Measurements from ENCODE around the gene NAA10. TPM values are rescaled to one million over a fixed set of nuclear protein-coding genes. Genes with fewer than 3 reads are reported as not detected.

NAA10 gene
- total RNA-seq, 1 experiment from 2014 or later = 107 TPM

GRCh38 chrX:153927672-153927921 is 7.2 kb downstream of the NAA10 start:
- ATAC-seq = no peak
- no peaks in the 10 kb centered on the region for H3K9me3 Mint-ChIP-seq
- POLR2A ChIA-PET = interaction anchor here (1.2 to 2.0 kb wide), 4 partner anchors 17 to 45 kb away, joined by 5 to 8 read pairs (median 6); partner anchors contain the start of gene RENBP

GRCh38 chrX:153926858-153927671 is 7.8 kb downstream of the NAA10 start:
- TF ChIP-seq TEAD4 (CRISPR knock-in tag; IDR thresholded peaks at IDR 0.05) (no peak), ZNF263 (CRISPR knock-in tag; IDR thresholded peaks at IDR 0.05; ENCODE audit: low read depth) (no peak), RORB (CRISPR knock-in tag; IDR thresholded peaks at IDR 0.05) (no peak), ELF4 (CRISPR knock-in tag; IDR thresholded peaks at IDR 0.05; ENCODE audit: low read depth) (no peak), CBFB (CRISPR knock-in tag; IDR thresholded peaks at IDR 0.05; ENCODE audit: low read depth) (no peak), CTCF (IDR thresholded peaks at IDR 0.05) (no peak), NFATC4 (CRISPR knock-in tag; IDR thresholded peaks at IDR 0.05) (no peak), E2F5 (CRISPR knock-in tag; IDR thresholded peaks at IDR 0.05) (no peak), SMAD4 (CRISPR knock-in tag; IDR thresholded peaks at IDR 0.05) (no peak)
- TF ChIP-seq, protein P1, sequence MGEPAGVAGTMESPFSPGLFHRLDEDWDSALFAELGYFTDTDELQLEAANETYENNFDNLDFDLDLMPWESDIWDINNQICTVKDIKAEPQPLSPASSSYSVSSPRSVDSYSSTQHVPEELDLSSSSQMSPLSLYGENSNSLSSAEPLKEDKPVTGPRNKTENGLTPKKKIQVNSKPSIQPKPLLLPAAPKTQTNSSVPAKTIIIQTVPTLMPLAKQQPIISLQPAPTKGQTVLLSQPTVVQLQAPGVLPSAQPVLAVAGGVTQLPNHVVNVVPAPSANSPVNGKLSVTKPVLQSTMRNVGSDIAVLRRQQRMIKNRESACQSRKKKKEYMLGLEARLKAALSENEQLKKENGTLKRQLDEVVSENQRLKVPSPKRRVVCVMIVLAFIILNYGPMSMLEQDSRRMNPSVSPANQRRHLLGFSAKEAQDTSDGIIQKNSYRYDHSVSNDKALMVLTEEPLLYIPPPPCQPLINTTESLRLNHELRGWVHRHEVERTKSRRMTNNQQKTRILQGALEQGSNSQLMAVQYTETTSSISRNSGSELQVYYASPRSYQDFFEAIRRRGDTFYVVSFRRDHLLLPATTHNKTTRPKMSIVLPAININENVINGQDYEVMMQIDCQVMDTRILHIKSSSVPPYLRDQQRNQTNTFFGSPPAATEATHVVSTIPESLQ (CRISPR knock-in tag; IDR thresholded peaks at IDR 0.05) = no peak
- TF ChIP-seq, protein P2, sequence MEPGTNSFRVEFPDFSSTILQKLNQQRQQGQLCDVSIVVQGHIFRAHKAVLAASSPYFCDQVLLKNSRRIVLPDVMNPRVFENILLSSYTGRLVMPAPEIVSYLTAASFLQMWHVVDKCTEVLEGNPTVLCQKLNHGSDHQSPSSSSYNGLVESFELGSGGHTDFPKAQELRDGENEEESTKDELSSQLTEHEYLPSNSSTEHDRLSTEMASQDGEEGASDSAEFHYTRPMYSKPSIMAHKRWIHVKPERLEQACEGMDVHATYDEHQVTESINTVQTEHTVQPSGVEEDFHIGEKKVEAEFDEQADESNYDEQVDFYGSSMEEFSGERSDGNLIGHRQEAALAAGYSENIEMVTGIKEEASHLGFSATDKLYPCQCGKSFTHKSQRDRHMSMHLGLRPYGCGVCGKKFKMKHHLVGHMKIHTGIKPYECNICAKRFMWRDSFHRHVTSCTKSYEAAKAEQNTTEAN (CRISPR knock-in tag; IDR thresholded peaks at IDR 0.05) = no peak
- ChIA-PET POLR2A (interaction anchor here (0.8 to 2.0 kb wide), 8 partner anchors 8 to 200 kb away, joined by 3 to 8 read pairs (median 5); partner anchors contain the start of gene RENBP), CTCF (interaction anchor here (1.2 to 6.9 kb wide), 5 partner anchors 8 to 48 kb away, joined by 5 to 116 read pairs (median 6); partner anchors contain the start of genes NAA10 and RENBP)
- no peak for ATAC-seq
- H3K27ac Mint-ChIP-seq = peak overlapping the region; percentile 78
- peaks cover 6% of the 10 kb centered on the region for H3K36me3 Mint-ChIP-seq
- peak; percentile 43 for DNase-seq (ENCODE audit: low spot score)
- no peaks in the 10 kb centered on the region for H3K27me3 Mint-ChIP-seq (ENCODE audit: low read depth)
- H3K4me3 Mint-ChIP-seq = peak overlapping the region; percentile 79
- peaks cover 28% of the 10 kb centered on the region for H3K4me1 Mint-ChIP-seq
- no peaks in the 10 kb centered on the region for H3K9me3 Mint-ChIP-seq

More at GRCh38 chrX:153927672-153927921, 7.2 kb downstream of the NAA10 start:
- H3K27me3 Mint-ChIP-seq (ENCODE audit: low read depth) = no peaks in the 10 kb centered on the region
- DNase-seq (ENCODE audit: low spot score) = no peak
- CTCF ChIA-PET = interaction anchor here (1.5 to 6.9 kb wide), 3 partner anchors 17 to 49 kb away, joined by 5 to 116 read pairs (median 7); partner anchors contain the start of gene RENBP
- TF ChIP-seq, protein P1 (CRISPR knock-in tag; IDR thresholded peaks at IDR 0.05) = no peak
- no peak for TF ChIP-seq ELF4 (CRISPR knock-in tag; IDR thresholded peaks at IDR 0.05; ENCODE audit: low read depth)
- TF ChIP-seq ERG (CRISPR knock-in tag; IDR thresholded peaks at IDR 0.05) = no peak
- TF ChIP-seq JUN (CRISPR knock-in tag; IDR thresholded peaks at IDR 0.05) = no peak
- no peak for TF ChIP-seq PRRX2 (CRISPR knock-in tag; IDR thresholded peaks at IDR 0.05)
- H3K4me1 Mint-ChIP-seq = peaks cover 26% of the 10 kb centered on the region
- H3K27ac Mint-ChIP-seq = peak overlapping the region; percentile 78; the same call in 1 of the 2 replicates
- H3K36me3 Mint-ChIP-seq = peaks cover 6% of the 10 kb centered on the region
- H3K4me3 Mint-ChIP-seq = peak overlapping the region; percentile 79
